B cell (primary cell): ENCODE data around the gene MT4. TPM values are rescaled to one million over a fixed set of nuclear protein-coding genes. Genes with fewer than 3 reads are reported as not detected.

Experiments used
- ATAC-seq: fragments of 200-7000 bp; cut with Tn5 transposase; one replicate; pipeline ENCODE4 v1.10.0; 2021; ENCODE audit warnings: low read depth, mild to moderate bottlenecking, moderate number of reproducible peaks, moderate library complexity
- CTCF ChIA-PET: fragments of 350-600 bp; sonication (Branson Sonifier 250); formaldehyde crosslinking; loops from one replicate; lab custom pipeline; 2021; ENCODE audit warnings: antibody characterized with exemption, inconsistent platforms; lab: Charles Lee
- POLR2A ChIA-PET: fragments of 350-600 bp; sonication (Branson Sonifier 250); formaldehyde crosslinking; loops from one replicate; lab custom pipeline; 2021; ENCODE audit warnings: antibody characterized with exemption; lab: Charles Lee
- DNase-seq: peaks from one replicate; pipeline ENCODE4 v3.0.0; 2013
- H2AFZ ChIP-seq: 2 replicates; pipeline ENCODE4 v1.6.1; 2012; ENCODE audit warnings: mild to moderate bottlenecking, low read depth, low read length; ENCODE audit not compliant: insufficient read depth, poor library complexity, severe bottlenecking
- H3K27ac ChIP-seq, 2 donors: 1 replicate in 1 of 2; 2 replicates in 1 of 2; pipeline ENCODE4 v1.5.1; 2012 to 2013; ENCODE audit warnings: low read length in 2 of 2, mild to moderate bottlenecking in 2 of 2, moderate library complexity in 1 of 2
- H3K27me3 ChIP-seq, 4 experiments: fragments of 200-600 bp in 1 of 4; sonication (generic) in 1 of 4; replicated peaks in 1 of 4; 1 replicate in 2 of 4; 2 replicates in 2 of 4; pipeline versions ENCODE4 v1.6.1 to v1.7.0; 2013 to 2016; ENCODE audit warnings: low read length in 3 of 4, mild to moderate bottlenecking in 2 of 4, mixed read lengths in 1 of 4, moderate library complexity in 1 of 4; ENCODE audit not compliant: insufficient read depth in 4 of 4, control insufficient read depth in 3 of 4; ENCODE audit errors: control extremely low read depth in 1 of 4
- H3K36me3 ChIP-seq, 2 experiments: replicated peaks in 1 of 2; 1 replicate in 1 of 2; 2 replicates in 1 of 2; pipeline versions ENCODE4 v1.6.1 to v1.7.1; 2013; ENCODE audit warnings: low read length in 1 of 2; ENCODE audit not compliant: insufficient read depth in 2 of 2, control insufficient read depth in 1 of 2; ENCODE audit errors: control extremely low read depth in 1 of 2, extremely low read depth in 1 of 2
- H3K4me1 ChIP-seq, 2 donors: fragments of 200-600 bp in 1 of 2; sonication (generic) in 1 of 2; 1 replicate in 1 of 2; 2 replicates in 1 of 2; pipeline versions ENCODE4 v1.5.1 to v1.6.1; 2013 to 2017; ENCODE audit warnings: low read length in 2 of 2; ENCODE audit not compliant: control insufficient read depth in 2 of 2, insufficient read depth in 2 of 2
- H3K4me2 ChIP-seq: replicated peaks from 2 replicates; pipeline ENCODE3; 2012; ENCODE audit warnings: mild to moderate bottlenecking, low read depth, low read length; ENCODE audit not compliant: poor library complexity, severe bottlenecking
- H3K4me3 ChIP-seq, 5 experiments: fragments of 200-600 bp in 1 of 5; sonication (generic) in 1 of 5; 1 replicate in 3 of 5; 2 replicates in 2 of 5; pipeline versions ENCODE4 v1.5.1 to v1.7.0; 2011 to 2016; ENCODE audit warnings: low read length in 4 of 5, mild to moderate bottlenecking in 4 of 5, low read depth in 2 of 5, control low read depth in 1 of 5, moderate library complexity in 1 of 5; ENCODE audit not compliant: insufficient read depth in 1 of 5; ENCODE audit errors: control extremely low read depth in 1 of 5, extremely low read depth in 1 of 5
- H3K79me2 ChIP-seq: fragments of 200-600 bp; sonication (generic); one replicate; pipeline ENCODE4 v1.6.0; 2016; ENCODE audit warnings: low read length; ENCODE audit not compliant: control insufficient read depth, insufficient read depth
- H3K9ac ChIP-seq: fragments of 200-600 bp; sonication (generic); 2 replicates; pipeline ENCODE4 v1.6.1; 2017; ENCODE audit warnings: mild to moderate bottlenecking, low read length, moderate library complexity
- H3K9me3 ChIP-seq, 3 donors: one replicate each; pipeline versions ENCODE4 v1.6.1 to v1.7.1; 2013; ENCODE audit warnings: low read length in 2 of 3; ENCODE audit not compliant: control insufficient read depth in 2 of 3, insufficient read depth in 1 of 3; ENCODE audit errors: control extremely low read depth in 1 of 3
- H4K20me1 ChIP-seq: 2 replicates; pipeline ENCODE4 v1.6.0; 2012; ENCODE audit warnings: mild to moderate bottlenecking, low read length; ENCODE audit not compliant: insufficient read depth, control insufficient read depth, poor library complexity, severe bottlenecking
- H3K27ac Mint-ChIP-seq: one replicate; pipeline ENCODE4 v1.8.0; 2021; ENCODE audit warnings: mixed read lengths
- H3K27me3 Mint-ChIP-seq: one replicate; pipeline ENCODE4 v1.8.0; 2021; ENCODE audit warnings: mixed read lengths
- H3K4me1 Mint-ChIP-seq: one replicate; pipeline ENCODE4 v1.8.0; 2021; ENCODE audit warnings: mixed read lengths
- H3K4me3 Mint-ChIP-seq: one replicate; pipeline ENCODE4 v1.8.0; 2021; ENCODE audit warnings: mixed read lengths
- H3K9me3 Mint-ChIP-seq: one replicate; pipeline ENCODE4 v1.8.0; 2022; ENCODE audit warnings: mixed read lengths; ENCODE audit not compliant: insufficient read depth
- CTCF ChIP-seq: fragments of 200-600 bp; IDR thresholded peaks from one replicate; pipeline ENCODE4 v1.8.0; 2022; ENCODE audit warnings: antibody characterized with exemption, mild to moderate bottlenecking
- EZH2 ChIP-seq: IDR thresholded peaks from 2 replicates; pipeline ENCODE4 v1.6.1; 2012; ENCODE audit warnings: borderline replicate concordance, low read depth, mild to moderate bottlenecking, moderate library complexity, low read length; ENCODE audit not compliant: insufficient read depth, poor library complexity, severe bottlenecking
- WGBS: methylation state at CpG from one replicate; pipeline ENCODE4 v1.1.5; 2013; ENCODE audit warnings: missing lambda C conversion rate; ENCODE audit not compliant: insufficient coverage; 5-methylcytosine and 5-hydroxymethylcytosine counted together
- intact Hi-C: fragments of 100-400 bp; cut with micrococcal nuclease; formaldehyde crosslinking; loops from one replicate; pipeline ENCODE4 v1.10.0; 2022
- polyA plus RNA-seq: library from polyadenylated mRNA; depleted of rRNA; stranded (reverse); fragments of >200 nt; gene quantifications from 2 replicates; pipeline ENCODE4 v1.2.3, GENCODE V29; 2012
- total RNA-seq, 2 donors: library from RNA; stranded (reverse); fragments of 120-200 nt in 1 of 2; gene quantifications; 1 replicate in 1 of 2; 2 replicates in 1 of 2; pipeline versions ENCODE4 v1.2.3 to v1.2.4, GENCODE V29; 2013 to 2022

MT4 gene
- total and polyA plus RNA-seq, 2 donors (not counting 1 experiment from before 2014, with no cell fraction given), result not detected

GRCh38 chr16:56583351-56584168, 18.7 kb downstream of the MT4 start:
- ATAC-seq (no peak), DNase-seq (no peak)
- Histone ChIP-seq H2AFZ (no peak overlapping the region), H3K4me3 (no peak overlapping the region), H3K9ac (no peak overlapping the region), H3K36me3 (no peaks in the 10 kb centered on the region), H3K79me2 (no peaks in the 10 kb centered on the region), H3K4me2 (no peak overlapping the region), H4K20me1 (no peaks in the 10 kb centered on the region), H3K27ac (no peak overlapping the region), H3K9me3 (no peaks in the 10 kb centered on the region), H3K27me3 (peaks cover 0 to 7% (median 1%) of the 10 kb centered on the region in 4 experiments), H3K4me1 (no peaks in the 10 kb centered on the region)
- ChIA-PET CTCF (interaction anchor here (0.6 to 1.2 kb wide), 2 partner anchors 119 to 123 kb away, joined by 3 to 4 read pairs; no protein-coding TSS in a partner anchor), POLR2A (no interaction called here)
- H3K9me3 Mint-ChIP-seq, result no peaks in the 10 kb centered on the region
- H3K27ac Mint-ChIP-seq, result no peak overlapping the region
- intact Hi-C loops, result no loop called here
- WGBS, result 88% methylated on average over 5 of the region's 11 CpGs
- peaks cover 44% of the 10 kb centered on the region for H3K27me3 Mint-ChIP-seq
- no peak overlapping the region for H3K4me3 Mint-ChIP-seq
- TF ChIP-seq EZH2 (no peak), CTCF (no peak)
- H3K4me1 Mint-ChIP-seq, result no peaks in the 10 kb centered on the region

DNA sequence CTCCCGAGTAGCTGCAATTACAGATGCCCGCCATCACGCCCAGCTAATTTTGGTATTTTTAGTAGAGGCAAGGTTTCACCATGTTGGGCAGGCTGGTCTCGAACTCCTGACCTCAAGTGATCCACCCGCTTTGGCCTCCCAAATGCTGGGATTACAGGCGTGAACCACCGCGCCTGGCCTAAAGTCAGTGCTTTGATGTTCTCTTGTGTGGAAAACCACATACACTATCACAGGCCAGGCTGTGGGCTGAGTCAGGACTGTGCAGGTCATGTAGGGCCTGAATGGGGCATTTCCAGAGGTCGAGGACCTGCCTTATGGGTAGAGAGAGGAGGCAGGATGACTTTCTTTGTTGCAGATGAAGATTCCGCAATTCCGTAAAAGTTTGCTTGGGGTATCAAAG, 19.4 kb downstream of the MT4 start:
- no peak overlapping the region for H3K4me3 ChIP-seq
- no peak overlapping the region for H2AFZ ChIP-seq
- Mint-ChIP-seq H3K4me3 (no peak overlapping the region), H3K27me3 (peaks cover 48% of the 10 kb centered on the region), H3K9me3 (no peaks in the 10 kb centered on the region), H3K27ac (no peak overlapping the region), H3K4me1 (peaks cover 3% of the 10 kb centered on the region)
- no peak overlapping the region for H3K9ac ChIP-seq
- H4K20me1 ChIP-seq, result no peaks in the 10 kb centered on the region
- H3K27ac ChIP-seq, result no peak overlapping the region
- TF ChIP-seq EZH2 (no peak), CTCF (no peak)
- H3K4me1 ChIP-seq, result peaks cover under 1 to 3% of the 10 kb centered on the region in 2 donors
- no peaks in the 10 kb centered on the region for H3K36me3 ChIP-seq
- H3K79me2 ChIP-seq, result no peaks in the 10 kb centered on the region
- H3K9me3 ChIP-seq, result no peaks in the 10 kb centered on the region
- intact Hi-C loops, result no loop called here
- WGBS, result 90% methylated on average over 11 of the region's 11 CpGs
- no peak for ATAC-seq
- H3K27me3 ChIP-seq, result peaks cover 0 to 12% (median 1%) of the 10 kb centered on the region in 4 experiments
- CTCF ChIA-PET, result no interaction called here
- H3K4me2 ChIP-seq, result no peak overlapping the region
- POLR2A ChIA-PET, result no interaction called here
- DNase-seq, result no peak
